HepG2 (cell line): ENCODE results near the gene TGM3. TPM values are rescaled to one million over a fixed set of nuclear protein-coding genes. Genes with fewer than 3 reads are reported as not detected.

ENCODE experiments used
- KDM2A ChIP-seq: sonication (generic); formaldehyde crosslinking; IDR thresholded peaks from 2 replicates; pipeline ENCODE4 v1.4.0; 2020; ENCODE audit warnings: low read depth, missing genetic modification reagents, borderline replicate concordance
- ZNF512B ChIP-seq: sonication (generic); formaldehyde crosslinking; IDR thresholded peaks from 2 replicates; pipeline ENCODE4 v1.5.1; 2020; ENCODE audit warnings: missing genetic modification reagents, mild to moderate bottlenecking, borderline replicate concordance
- ZNF792 ChIP-seq: IDR thresholded peaks from 2 replicates; pipeline ENCODE4 v1.6.1; 2016
- polyA plus RNA-seq, 8 experiments: library from polyadenylated mRNA; depleted of rRNA in 3 of 8; stranded (reverse) in 7 of 8; unstranded in 1 of 8; fragments of >200 nt; fragmentation: Illumina TruSeq in 4 of 8; extraction: Trizol in 4 of 8; gene quantifications; 2 replicates each; pipeline versions ENCODE4 v1.2.1 to v1.2.3, GENCODE V29; 2011 to 2016; ENCODE audit warnings: low read depth in 4 of 8, missing spikeins in 1 of 8, mixed read lengths in 1 of 8; ENCODE audit not compliant: insufficient read depth in 1 of 8
- total RNA-seq, 5 experiments: library from RNA; depleted of rRNA; stranded (reverse); fragments of >200 nt; fragmentation: Illumina TruSeq; extraction: Trizol; gene quantifications; 2 replicates each; pipeline ENCODE4 v1.2.3, GENCODE V29; 2016; ENCODE audit warnings: low read depth in 1 of 5
- TF ChIP-seq, protein P1 (sequence below): sonication (generic); formaldehyde crosslinking; IDR thresholded peaks from 2 replicates; pipeline ENCODE4 v1.5.1; 2020; ENCODE audit warnings: missing genetic modification reagents, mild to moderate bottlenecking, borderline replicate concordance
- TF ChIP-seq, protein P2 (sequence below): sonication (generic); formaldehyde crosslinking; IDR thresholded peaks from 2 replicates; pipeline ENCODE4 v1.5.0; 2020; ENCODE audit warnings: mild to moderate bottlenecking, missing genetic modification reagents, borderline replicate concordance

The TGM3 gene
- total and polyA plus RNA-seq, 2 of the 13 experiments (the other 11 are each of a cell fraction or from before 2014, with no cell fraction given), result not detected

DNA sequence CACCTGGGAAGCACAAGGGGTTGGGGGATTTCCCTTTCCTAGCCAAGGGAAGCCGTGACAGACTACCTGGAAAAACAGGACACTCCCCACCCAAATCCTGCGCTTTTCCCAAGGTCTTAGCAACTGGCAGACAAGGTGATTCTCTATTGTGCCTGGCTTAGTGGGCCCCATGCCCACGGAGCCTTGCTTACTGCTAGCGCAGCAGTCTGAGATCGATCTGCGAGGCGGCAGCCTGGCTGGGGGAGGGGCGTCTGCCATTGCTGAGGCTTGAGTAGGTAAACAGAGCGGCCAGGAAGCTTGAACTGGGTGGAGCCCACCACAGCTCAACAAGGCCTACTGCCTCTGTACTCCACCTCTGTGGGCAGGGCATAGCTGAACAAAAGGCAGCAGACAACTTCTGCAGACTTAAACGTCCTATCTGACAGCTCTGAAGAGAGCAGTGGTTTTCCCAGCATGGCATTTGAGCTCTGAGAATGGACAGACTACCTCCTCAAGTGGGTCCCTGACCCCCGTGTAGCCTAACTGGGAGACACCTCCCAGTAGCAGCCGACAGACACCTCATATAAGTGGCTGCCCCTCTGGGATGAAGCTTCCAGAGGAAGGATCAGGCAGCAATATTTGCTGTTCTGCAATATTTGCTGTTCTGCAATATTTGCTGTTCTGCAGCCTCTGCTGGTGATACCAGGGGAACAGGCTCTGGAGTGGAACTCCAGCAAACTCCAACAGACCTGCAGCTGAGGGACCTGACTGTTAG lies 31.0 kb upstream of the TGM3 start (continued):
- TF ChIP-seq ZNF792 (peak; percentile 94; the same call in 1 of the 2 replicates), ZNF512B (CRISPR knock-in tag) (0 out of 2 replicates have a peak, but pooled peaks have one; percentile 77), KDM2A (CRISPR knock-in tag) (peak; percentile 60; the same call in 1 of the 2 replicates)
- TF ChIP-seq, protein P1, sequence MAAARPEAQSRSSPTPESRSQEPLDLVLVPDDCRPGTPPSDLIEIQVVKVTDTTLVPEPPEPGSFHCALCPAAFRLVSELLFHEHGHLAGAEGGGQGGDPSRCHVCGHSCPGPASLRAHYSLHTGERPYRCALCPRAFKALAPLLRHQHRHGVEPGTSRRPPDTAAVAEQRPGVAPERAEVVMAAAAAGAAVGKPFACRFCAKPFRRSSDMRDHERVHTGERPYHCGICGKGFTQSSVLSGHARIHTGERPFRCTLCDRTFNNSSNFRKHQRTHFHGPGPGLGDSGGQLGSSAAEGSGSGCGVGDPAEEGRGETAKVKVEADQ (CRISPR knock-in tag), result peak; percentile 61; the same call in 1 of the 2 replicates
- TF ChIP-seq, protein P2, sequence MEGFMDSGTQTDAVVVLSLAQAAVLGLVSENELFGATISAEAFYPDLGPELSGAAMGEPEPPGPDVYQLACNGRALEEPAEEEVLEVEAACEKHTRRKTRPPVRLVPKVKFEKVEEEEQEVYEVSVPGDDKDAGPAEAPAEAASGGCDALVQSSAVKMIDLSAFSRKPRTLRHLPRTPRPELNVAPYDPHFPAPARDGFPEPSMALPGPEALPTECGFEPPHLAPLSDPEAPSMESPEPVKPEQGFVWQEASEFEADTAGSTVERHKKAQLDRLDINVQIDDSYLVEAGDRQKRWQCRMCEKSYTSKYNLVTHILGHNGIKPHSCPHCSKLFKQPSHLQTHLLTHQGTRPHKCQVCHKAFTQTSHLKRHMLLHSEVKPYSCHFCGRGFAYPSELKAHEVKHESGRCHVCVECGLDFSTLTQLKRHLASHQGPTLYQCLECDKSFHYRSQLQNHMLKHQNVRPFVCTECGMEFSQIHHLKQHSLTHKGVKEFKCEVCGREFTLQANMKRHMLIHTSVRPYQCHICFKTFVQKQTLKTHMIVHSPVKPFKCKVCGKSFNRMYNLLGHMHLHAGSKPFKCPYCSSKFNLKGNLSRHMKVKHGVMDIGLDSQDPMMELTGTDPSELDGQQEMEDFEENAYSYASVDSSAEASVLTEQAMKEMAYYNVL (CRISPR knock-in tag), result peak; percentile 91
